ENCODE results near the gene RFX5.

Gene RFX5

DNA sequence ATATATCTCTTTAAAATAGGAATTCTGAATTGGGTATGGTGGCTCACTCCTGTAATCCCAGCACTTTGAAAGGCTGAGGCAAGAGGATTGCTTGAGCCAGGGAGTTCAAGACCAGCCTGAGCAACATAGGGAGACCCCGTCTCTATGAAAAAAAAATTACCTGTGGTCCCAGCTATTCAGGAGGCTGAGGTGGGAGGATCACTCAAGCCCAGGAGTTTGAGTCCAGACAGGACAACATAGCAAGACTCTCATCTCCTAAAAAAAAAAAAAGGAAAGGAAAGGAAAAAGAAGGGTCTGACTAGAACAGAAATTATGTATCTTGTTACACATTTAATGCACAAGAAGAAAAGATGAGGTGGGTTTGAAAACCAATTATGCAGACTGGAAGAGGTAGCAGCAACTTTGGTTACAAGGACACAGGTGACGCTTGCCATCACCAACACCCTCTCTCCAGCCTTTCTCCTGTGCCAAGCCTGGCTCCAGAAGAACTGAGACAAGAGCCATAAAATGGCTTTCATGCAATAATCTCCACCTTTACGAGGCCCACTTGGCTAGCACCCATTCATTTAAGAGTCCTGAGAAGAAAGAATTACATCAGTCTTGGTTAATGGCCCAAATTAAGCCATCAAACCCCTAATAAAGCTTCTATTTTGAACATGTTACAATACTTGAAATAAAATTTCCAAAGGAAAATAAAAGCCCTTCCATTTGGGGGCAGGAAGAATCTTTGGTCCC, 30.3 kb upstream of the RFX5 start:
- Histone ChIP-seq H3K9me3 (ENCODE audit: insufficient read depth, low read length) (no peaks in the 10 kb centered on the region), H3K27me3 (ENCODE audit: insufficient read depth, insufficient read length) (peaks cover 8% of the 10 kb centered on the region), H3K36me3 (ENCODE audit: insufficient read depth, insufficient read length, low read length) (no peaks in the 10 kb centered on the region), H3K9ac (ENCODE audit: insufficient read length, low read depth) (no peak overlapping the region), H3K4me3 (ENCODE audit: insufficient read length, low read depth) (no peak overlapping the region), H3K4me1 (ENCODE audit: insufficient read depth, insufficient read length) (peaks cover 13% of the 10 kb centered on the region)
- no peak for DNase-seq (ENCODE audit: low read depth, low spot score)
- TF ChIP-seq ZNF274 (IDR thresholded peaks at IDR 0.05; ENCODE audit: low read depth, low read length) = no peak
- TF ChIP-seq YY1 (IDR thresholded peaks at IDR 0.05; ENCODE audit: insufficient read depth, insufficient read length) = no peak
- TF ChIP-seq SUZ12 (IDR thresholded peaks at IDR 0.05; ENCODE audit: extremely low read depth, insufficient read depth, insufficient read length) = no peak

DNA sequence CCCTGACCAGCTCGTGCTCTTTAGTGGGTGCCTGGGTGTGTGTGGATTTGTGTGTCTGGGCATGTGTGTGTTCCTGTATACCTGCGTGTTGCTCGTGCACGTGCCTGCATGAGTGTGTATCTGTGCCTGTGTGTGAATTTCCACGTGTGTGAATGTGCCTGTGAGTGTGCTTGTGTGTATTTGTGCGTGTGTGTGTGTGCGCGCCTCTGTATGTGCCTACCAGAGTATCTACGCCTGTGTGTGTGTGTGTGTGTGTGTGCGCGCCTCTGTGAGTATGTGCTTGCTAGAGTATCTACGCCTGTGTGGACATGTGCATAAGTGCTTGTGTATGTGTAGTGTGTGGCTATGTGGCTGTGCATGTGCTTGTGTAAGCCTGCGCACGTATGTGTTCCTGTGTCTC, 26.1 kb upstream of the RFX5 start:
- H3K9me3 ChIP-seq (ENCODE audit: insufficient read depth, low read length) = no peaks in the 10 kb centered on the region
- peaks cover 25% of the 10 kb centered on the region for H3K4me1 ChIP-seq (ENCODE audit: insufficient read depth, insufficient read length)
- no peaks in the 10 kb centered on the region for H3K27me3 ChIP-seq (ENCODE audit: insufficient read depth, insufficient read length)
- TF ChIP-seq SUZ12 (IDR thresholded peaks at IDR 0.05; ENCODE audit: extremely low read depth, insufficient read depth, insufficient read length) = no peak
- no peak for TF ChIP-seq ZNF274 (IDR thresholded peaks at IDR 0.05; ENCODE audit: low read depth, low read length)
- TF ChIP-seq YY1 (IDR thresholded peaks at IDR 0.05; ENCODE audit: insufficient read depth, insufficient read length) = no peak
- H3K4me3 ChIP-seq (ENCODE audit: insufficient read length, low read depth) = no peak overlapping the region
- peaks cover 17% of the 10 kb centered on the region for H3K36me3 ChIP-seq (ENCODE audit: insufficient read depth, insufficient read length, low read length)
- no peak overlapping the region for H3K9ac ChIP-seq (ENCODE audit: insufficient read length, low read depth)
- DNase-seq (ENCODE audit: low read depth, low spot score) = no peak

DNA sequence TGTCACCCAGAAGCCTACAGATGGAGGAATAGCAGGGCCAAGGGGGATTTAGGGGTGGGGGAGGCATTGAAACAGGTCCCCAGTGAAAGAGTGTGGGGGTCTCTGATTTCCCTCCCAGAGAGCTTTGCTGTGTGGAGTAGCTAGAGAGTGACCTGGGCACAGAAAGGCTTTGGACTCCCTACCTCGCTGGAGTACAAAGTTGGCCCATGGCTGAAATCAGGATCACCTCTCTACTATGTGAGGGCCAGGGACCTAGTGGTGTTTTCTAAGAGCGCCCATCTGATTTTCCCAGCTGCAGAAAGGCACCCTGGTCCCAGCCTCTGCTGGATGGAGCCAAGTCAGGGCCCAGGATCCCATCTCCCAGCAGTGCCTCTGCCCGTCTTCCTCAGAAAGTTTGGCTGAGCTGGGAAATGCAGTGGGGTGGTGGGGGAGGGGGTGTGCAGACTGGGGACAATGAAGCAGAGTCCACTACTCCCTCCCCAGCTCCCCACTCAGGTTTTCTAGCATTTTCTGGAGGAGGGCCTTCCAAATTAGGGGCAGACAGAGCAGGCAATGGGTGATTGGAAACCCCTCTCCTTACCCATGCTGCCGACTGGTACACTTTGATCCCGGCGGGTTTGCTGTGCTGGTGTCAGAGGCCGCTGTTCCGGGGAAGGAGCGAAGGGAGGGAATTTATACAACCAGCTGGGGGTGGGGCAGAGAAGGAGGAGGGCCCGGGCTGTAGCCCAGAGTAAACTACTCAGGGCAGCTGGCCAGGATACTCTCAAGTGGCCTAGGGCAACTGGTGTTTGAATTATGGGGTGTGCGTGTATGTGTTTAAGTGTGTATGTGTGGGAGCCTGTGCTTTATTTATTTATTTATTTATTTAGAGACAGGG, 25.2 kb upstream of the RFX5 start, which contains the start of gene SELENBP1:
TSS of gene SELENBP1 (minus strand) at position 648 of the 877 bp plus-strand sequence. CDS start at position 584, 64 bp downstream.
- no peaks in the 10 kb centered on the region for H3K9me3 ChIP-seq (ENCODE audit: insufficient read depth, low read length)
- H3K4me3 ChIP-seq (ENCODE audit: insufficient read length, low read depth) = peak within 1 kb of the TSS; percentile 39
- peaks cover 26% of the 10 kb centered on the region for H3K36me3 ChIP-seq (ENCODE audit: insufficient read depth, insufficient read length, low read length)
- DNase-seq (ENCODE audit: low read depth, low spot score) = peak; percentile 62
- H3K27me3 ChIP-seq (ENCODE audit: insufficient read depth, insufficient read length) = no peaks in the 10 kb centered on the region
- H3K4me1 ChIP-seq (ENCODE audit: insufficient read depth, insufficient read length) = peaks cover 25% of the 10 kb centered on the region
- no peak for TF ChIP-seq YY1 (IDR thresholded peaks at IDR 0.05; ENCODE audit: insufficient read depth, insufficient read length)
- TF ChIP-seq SUZ12 (IDR thresholded peaks at IDR 0.05; ENCODE audit: extremely low read depth, insufficient read depth, insufficient read length) = no peak
- TF ChIP-seq ZNF274 (IDR thresholded peaks at IDR 0.05; ENCODE audit: low read depth, low read length) = no peak
- peak within 1 kb of the TSS; percentile 78 for H3K9ac ChIP-seq (ENCODE audit: insufficient read length, low read depth)

DNA sequence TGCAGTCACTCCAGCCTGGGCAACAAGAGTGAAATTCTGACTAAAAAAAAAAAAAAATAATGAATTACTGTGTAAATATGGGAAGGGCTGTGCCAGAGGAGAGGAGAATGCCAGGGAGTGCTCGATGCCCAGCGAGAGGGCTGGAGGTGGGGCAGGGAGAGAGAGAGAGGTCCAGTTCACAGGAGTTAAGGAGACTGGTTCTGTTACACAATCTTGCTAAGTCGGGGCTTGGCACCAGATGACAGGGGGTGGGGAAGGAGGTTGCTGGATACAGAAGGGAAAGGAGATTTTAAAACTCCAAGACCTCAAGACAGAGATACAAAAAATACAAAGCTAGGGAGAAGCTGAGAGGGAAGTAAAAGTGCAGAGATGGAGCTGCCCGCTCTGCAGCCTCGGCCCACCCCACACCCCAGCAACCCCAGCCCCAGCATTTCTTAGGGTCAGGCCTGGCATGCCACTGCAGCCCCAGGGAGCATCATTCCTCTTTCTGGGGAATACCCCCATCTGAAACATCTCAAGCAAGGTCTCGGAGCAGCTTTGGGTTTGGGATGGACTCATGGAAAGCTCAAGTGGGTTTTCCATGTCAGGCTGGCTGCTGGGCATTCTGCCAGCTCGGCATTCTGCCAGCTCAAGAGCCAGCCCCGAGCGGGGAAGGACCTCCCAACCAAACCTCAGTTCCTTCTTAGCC, 24.5 kb upstream of the RFX5 start:
- no peak for TF ChIP-seq SUZ12 (IDR thresholded peaks at IDR 0.05; ENCODE audit: extremely low read depth, insufficient read depth, insufficient read length)
- no peak for TF ChIP-seq YY1 (IDR thresholded peaks at IDR 0.05; ENCODE audit: insufficient read depth, insufficient read length)
- no peak for TF ChIP-seq ZNF274 (IDR thresholded peaks at IDR 0.05; ENCODE audit: low read depth, low read length)
- no peak for DNase-seq (ENCODE audit: low read depth, low spot score)
- H3K36me3 ChIP-seq (ENCODE audit: insufficient read depth, insufficient read length, low read length) = peaks cover 30% of the 10 kb centered on the region
- H3K4me1 ChIP-seq (ENCODE audit: insufficient read depth, insufficient read length) = peaks cover 25% of the 10 kb centered on the region
- H3K27me3 ChIP-seq (ENCODE audit: insufficient read depth, insufficient read length) = no peaks in the 10 kb centered on the region
- no peaks in the 10 kb centered on the region for H3K9me3 ChIP-seq (ENCODE audit: insufficient read depth, low read length)
- peak overlapping the region; percentile 39 for H3K4me3 ChIP-seq (ENCODE audit: insufficient read length, low read depth)
- peak overlapping the region; percentile 78 for H3K9ac ChIP-seq (ENCODE audit: insufficient read length, low read depth)

DNA sequence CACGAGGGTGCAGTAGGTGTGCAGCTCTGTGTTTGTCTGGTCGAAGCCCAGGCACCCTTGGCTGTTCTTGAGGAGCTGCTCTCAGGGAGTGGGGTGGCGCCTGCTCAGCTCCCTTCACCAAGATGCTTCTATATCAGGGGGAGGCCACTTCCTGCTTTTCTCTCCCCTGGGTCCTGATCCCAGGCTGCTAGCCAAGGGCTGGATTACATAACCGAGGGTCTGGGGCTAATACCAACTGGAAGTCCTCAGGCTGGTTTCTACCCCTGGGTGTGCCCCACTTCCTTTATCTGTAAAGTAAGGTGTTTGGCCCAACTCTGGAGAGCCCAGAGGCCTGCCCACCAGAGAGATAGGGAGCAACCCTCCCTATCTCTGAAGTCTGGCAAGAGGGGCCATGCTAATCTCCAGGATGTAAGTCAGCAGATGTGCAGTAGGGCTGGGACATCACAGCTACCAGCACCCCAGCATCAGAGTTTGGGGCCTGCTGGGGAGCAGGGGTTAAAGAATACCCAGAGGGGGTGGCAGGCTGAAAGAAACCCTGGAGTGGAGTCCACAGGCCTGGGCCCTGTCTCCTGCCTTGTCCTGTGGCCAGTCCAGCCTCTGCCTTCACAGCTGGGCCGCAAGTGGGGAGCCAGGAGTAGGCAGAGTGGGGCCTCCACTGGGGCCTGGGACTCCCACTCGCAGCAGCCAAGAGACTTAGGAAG, 23.3 kb upstream of the RFX5 start:
- Histone ChIP-seq H3K36me3 (ENCODE audit: insufficient read depth, insufficient read length, low read length) (peaks cover 42% of the 10 kb centered on the region), H3K4me3 (ENCODE audit: insufficient read length, low read depth) (no peak overlapping the region), H3K4me1 (ENCODE audit: insufficient read depth, insufficient read length) (peaks cover 25% of the 10 kb centered on the region), H3K9me3 (ENCODE audit: insufficient read depth, low read length) (no peaks in the 10 kb centered on the region), H3K9ac (ENCODE audit: insufficient read length, low read depth) (peak overlapping the region; percentile 15), H3K27me3 (ENCODE audit: insufficient read depth, insufficient read length) (no peaks in the 10 kb centered on the region)
- TF ChIP-seq SUZ12 (IDR thresholded peaks at IDR 0.05; ENCODE audit: extremely low read depth, insufficient read depth, insufficient read length) = no peak
- TF ChIP-seq YY1 (IDR thresholded peaks at IDR 0.05; ENCODE audit: insufficient read depth, insufficient read length) = no peak
- TF ChIP-seq ZNF274 (IDR thresholded peaks at IDR 0.05; ENCODE audit: low read depth, low read length) = no peak
- no peak for DNase-seq (ENCODE audit: low read depth, low spot score)

DNA sequence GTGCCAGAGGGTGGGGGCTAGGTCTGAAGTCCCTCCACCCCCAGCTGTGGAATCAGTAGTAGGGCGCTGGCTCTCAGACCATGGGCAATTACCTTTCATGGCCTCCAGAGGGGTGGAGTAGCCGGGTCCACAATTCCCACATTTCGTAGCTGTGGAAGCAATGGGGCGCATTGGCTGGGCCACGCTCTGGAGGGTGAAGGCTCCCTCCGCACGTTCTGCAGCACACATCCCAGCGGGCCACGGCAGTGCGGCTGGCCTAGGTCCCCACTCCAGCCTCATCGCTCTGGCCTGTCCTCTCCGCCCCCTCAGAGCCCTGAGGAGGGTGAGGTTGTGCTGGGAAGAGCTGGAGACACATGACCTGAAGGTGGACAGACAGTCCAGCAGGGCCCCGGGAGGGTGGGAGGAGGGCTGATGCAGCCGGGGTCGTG, 22.6 kb upstream of the RFX5 start:
- H3K4me1 ChIP-seq (ENCODE audit: insufficient read depth, insufficient read length) = peaks cover 25% of the 10 kb centered on the region
- no peaks in the 10 kb centered on the region for H3K27me3 ChIP-seq (ENCODE audit: insufficient read depth, insufficient read length)
- H3K4me3 ChIP-seq (ENCODE audit: insufficient read length, low read depth) = no peak overlapping the region
- no peaks in the 10 kb centered on the region for H3K9me3 ChIP-seq (ENCODE audit: insufficient read depth, low read length)
- no peak for DNase-seq (ENCODE audit: low read depth, low spot score)
- H3K36me3 ChIP-seq (ENCODE audit: insufficient read depth, insufficient read length, low read length) = peaks cover 49% of the 10 kb centered on the region
- no peak for TF ChIP-seq ZNF274 (IDR thresholded peaks at IDR 0.05; ENCODE audit: low read depth, low read length)
- TF ChIP-seq YY1 (IDR thresholded peaks at IDR 0.05; ENCODE audit: insufficient read depth, insufficient read length) = no peak
- TF ChIP-seq SUZ12 (IDR thresholded peaks at IDR 0.05; ENCODE audit: extremely low read depth, insufficient read depth, insufficient read length) = no peak
- peak overlapping the region; percentile 15 for H3K9ac ChIP-seq (ENCODE audit: insufficient read length, low read depth)
